ENCODE measurements around the gene NCBP1. TPM values are rescaled to one million over a fixed set of nuclear protein-coding genes. Genes with fewer than 3 reads are reported as not detected.

The NCBP1 gene
- total and polyA plus RNA-seq, 9 of the 15 experiments (the other 6 are each of a cell fraction or from before 2014, with no cell fraction given) = 29.4 to 69.7 (median 57.5) TPM

- Histone ChIP-seq H4K20me1 (replicated peaks; ENCODE audit: control insufficient read depth, insufficient read depth, low read length) (no peaks in the 10 kb centered on the region), H3K36me3 (ENCODE audit: control insufficient read depth, insufficient read depth, low read length) (no peaks in the 10 kb centered on the region), H2AFZ (ENCODE audit: low read depth, low read length) (peak overlapping the region; percentile 29; the same call in 1 of the 2 replicates), H3K4me3 (no peak overlapping the region), H3K4me2 (ENCODE audit: insufficient read depth, low read length) (peak overlapping the region; percentile 51), H3K27me3 (ENCODE audit: control insufficient read depth in 2 of 2, insufficient read depth in 2 of 2, low read length in 2 of 2) (peaks cover 0 to 5% of the 10 kb centered on the region in 2 experiments; a peak in 1 of 5 replicates), H3K79me2 (ENCODE audit: control insufficient read depth, insufficient read depth, low read length) (no peaks in the 10 kb centered on the region), H3K27ac (ENCODE audit: extremely low read depth, low read depth, low read length) (no peak overlapping the region), H3K9ac (ENCODE audit: insufficient read depth in 1 of 2, low read depth in 2 of 2, low read length in 2 of 2) (peak overlapping the region in 1 of 2 experiments; percentile 69; a peak in 2 of 4 replicates), H3K9me3 (replicated peaks; ENCODE audit: control insufficient read depth, insufficient read depth, low read depth, low read length) (no peaks in the 10 kb centered on the region), H3K4me1 (replicated peaks in 1 of 2; ENCODE audit: control insufficient read depth in 2 of 2, insufficient read depth in 2 of 2, low read length in 2 of 2) (peaks cover 0 to 7% of the 10 kb centered on the region in 2 experiments; a peak in 3 of 5 replicates), H3K9me1 (ENCODE audit: control insufficient read depth, insufficient read depth, low read length) (no peaks in the 10 kb centered on the region)
- POLR2A ChIA-PET = interaction anchor here (0.7 kb wide), 1 partner anchor 64 kb away, joined by 3 read pairs; no protein-coding TSS in a partner anchor
- ATAC-seq (peak; percentile 62), DNase-seq (ENCODE audit: extremely low read depth in 1 of 4, low spot score in 3 of 4) (peak in 1 of 4 experiments; percentile 47), FAIRE-seq (peak; percentile 26)
- BruUV-seq (replicated peaks) = no TSS peak
- CTCF ChIA-PET (ENCODE audit: low intra/inter-chr PET ratio) = interaction anchor here (0.7 to 1.3 kb wide), 5 partner anchors 8 to 190 kb away, joined by 3 to 9 read pairs (median 6); no protein-coding TSS in a partner anchor
- in situ Hi-C loops (cut with MboI) (no loop called here), intact Hi-C loops (cut with micrococcal nuclease) (loop anchor here (10.0 kb wide), 1 partner anchor 94 kb away; no protein-coding TSS in a partner anchor)
- 10% methylated on average over 12 of the region's 12 CpGs for WGBS (ENCODE audit: insufficient coverage, low coverage, missing lambda C conversion rate)
- TF ChIP-seq TCF3 (CRISPR knock-in tag; IDR thresholded peaks at IDR 0.05) (peak; percentile 63), TAL1 (IDR thresholded peaks at IDR 0.05) (peak; percentile 42), CBFA2T3 (IDR thresholded peaks at IDR 0.05) (peak; percentile 49), CXXC5 (CRISPR knock-in tag; IDR thresholded peaks at IDR 0.05) (0 out of 2 replicates have a peak, but pooled peaks have one; percentile 11), SETDB1 (IDR thresholded peaks at IDR 0.05; ENCODE audit: low read length) (no peak), TEAD4 (IDR thresholded peaks at IDR 0.05; ENCODE audit: low read length) (peak; percentile 48; the same call in 1 of the 2 replicates), TEAD4 (CRISPR knock-in tag; IDR thresholded peaks at IDR 0.05; ENCODE audit: borderline replicate concordance) (no peak), ATF7 (IDR thresholded peaks at IDR 0.05) (no peak), ZBTB7A (IDR thresholded peaks at IDR 0.05; ENCODE audit: borderline replicate concordance, control insufficient read depth, low read depth, low read length) (peak; percentile 64; the same call in 1 of the 2 replicates), PKNOX1 (IDR thresholded peaks at IDR 0.05) (0 out of 2 replicates have a peak, but pooled peaks have one; percentile 7), SNRNP70 (optimal IDR thresholded peaks at IDR 0.05; ENCODE audit: low read depth, low read length) (no peak), ARID1B (IDR thresholded peaks at IDR 0.05) (peak; percentile 16; the same call in 1 of the 2 replicates)
These were observed 77.6 kb downstream of the NCBP1 start for GRCh38 chr9:97711223-97711626.
